Activated naive CD8-positive, alpha-beta T cell treated with anti-CD3 and anti-CD28 coated beads, Interleukin-2, amount 50 U/mL, for 24 hours (primary cell): ENCODE measurements around the gene GCNA.
"Not testable (repeated sequence)": the region's sequence is repeated elsewhere in the genome, so short reads cannot be mapped to it uniquely, and the experiment has no call there.

Experiments used
- ATAC-seq: fragments of 150-1000 bp; cut with Tn5 transposase; one replicate; pipeline ENCODE4 v1.10.0; 2021
- DNase-seq: peaks from one replicate; pipeline ENCODE4 v3.0.0; 2021
- H3K27ac Mint-ChIP-seq: one replicate; pipeline ENCODE4 v1.8.0; 2021; ENCODE audit warnings: mild to moderate bottlenecking, mixed read lengths
- H3K27me3 Mint-ChIP-seq: one replicate; pipeline ENCODE4 v1.8.0; 2021; ENCODE audit warnings: mixed read lengths
- H3K36me3 Mint-ChIP-seq: one replicate; pipeline ENCODE4 v1.8.0; 2021; ENCODE audit warnings: low read depth, mixed read lengths
- H3K4me1 Mint-ChIP-seq: one replicate; pipeline ENCODE4 v1.8.0; 2021; ENCODE audit warnings: mixed read lengths
- H3K4me3 Mint-ChIP-seq: one replicate; pipeline ENCODE4 v1.8.0; 2021; ENCODE audit warnings: mild to moderate bottlenecking, moderate library complexity, mixed read lengths
- H3K9me3 Mint-ChIP-seq: one replicate; pipeline ENCODE4 v1.8.0; 2021; ENCODE audit warnings: mixed read lengths

GCNA gene

DNA sequence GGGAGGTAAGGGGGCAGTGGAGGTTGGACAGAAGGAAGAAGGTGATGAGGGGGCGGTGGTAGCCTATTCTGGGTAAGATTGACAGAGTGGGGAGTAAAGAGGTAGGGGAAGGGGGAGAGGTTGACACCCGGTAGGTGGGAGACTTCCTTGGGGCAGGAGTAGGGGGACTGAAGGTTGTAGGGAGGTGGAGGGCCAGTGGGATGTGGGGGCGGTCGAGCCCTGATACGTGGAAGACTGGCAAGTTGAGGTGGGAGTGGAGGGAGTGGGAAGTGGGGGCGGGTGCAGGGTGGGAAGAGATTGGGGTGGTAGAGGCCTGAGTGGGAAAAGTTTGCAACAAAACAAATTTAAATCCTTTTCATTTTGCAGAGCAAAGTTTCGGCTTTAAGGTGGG lies 1.7 kb downstream of the GCNA start:
- Mint-ChIP-seq H3K4me1 (peaks cover 4% of the 10 kb centered on the region), H3K36me3 (peaks cover 35% of the 10 kb centered on the region), H3K4me3 (no peak overlapping the region), H3K9me3 (no peaks in the 10 kb centered on the region), H3K27me3 (no peaks in the 10 kb centered on the region), H3K27ac (no peak overlapping the region)
- ATAC-seq (no peak), DNase-seq (no peak)

- DNase-seq = no peak
- H3K4me1 Mint-ChIP-seq = peaks cover 4% of the 10 kb centered on the region
Measured at GRCh38 chrX:71581210-71581609, 3.0 kb downstream of the GCNA start.

GRCh38 chrX:71586929-71587328 lies 8.7 kb downstream of the GCNA start:
- peaks cover 5% of the 10 kb centered on the region for H3K4me1 Mint-ChIP-seq
- no peak overlapping the region for H3K4me3 Mint-ChIP-seq
- DNase-seq (no peak), ATAC-seq (no peak)
- H3K9me3 Mint-ChIP-seq = no peaks in the 10 kb centered on the region
- no peak overlapping the region for H3K27ac Mint-ChIP-seq
- H3K27me3 Mint-ChIP-seq = no peaks in the 10 kb centered on the region
- peaks cover 6% of the 10 kb centered on the region for H3K36me3 Mint-ChIP-seq

More at GRCh38 chrX:71581210-71581609, 3.0 kb downstream of the GCNA start:
- Mint-ChIP-seq H3K27me3 (no peaks in the 10 kb centered on the region), H3K9me3 (no peaks in the 10 kb centered on the region), H3K27ac (peak overlapping the region; percentile 31), H3K4me3 (no peak overlapping the region), H3K36me3 (peaks cover 25% of the 10 kb centered on the region)
- no peak for ATAC-seq

DNA sequence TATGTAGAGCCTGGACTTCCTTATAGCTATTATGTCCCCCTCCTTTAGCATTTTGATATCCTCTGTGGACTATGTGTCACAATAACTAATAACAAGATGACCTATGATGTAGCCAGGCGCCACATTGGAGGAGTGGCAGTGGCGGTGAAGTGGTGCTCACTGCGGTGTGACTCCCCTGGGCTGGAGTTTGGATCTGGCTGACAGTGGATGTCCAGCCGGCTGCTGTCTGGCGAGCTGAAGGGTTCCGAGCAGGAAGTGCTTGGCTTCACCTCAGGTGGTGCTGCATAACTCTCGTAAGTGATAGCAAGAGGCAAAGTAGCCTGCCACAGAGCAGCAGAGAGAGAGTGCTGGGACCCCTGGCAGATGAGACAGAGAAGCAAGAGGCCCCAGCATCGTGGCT lies 15.0 kb downstream of the GCNA start:
- DNase-seq, H3K27me3 Mint-ChIP-seq, H3K9me3 Mint-ChIP-seq, ATAC-seq, H3K4me3 Mint-ChIP-seq, H3K27ac Mint-ChIP-seq: not testable (repeated sequence)
- H3K36me3 Mint-ChIP-seq = peaks cover 17% of the 10 kb centered on the region
- H3K4me1 Mint-ChIP-seq = peaks cover 20% of the 10 kb centered on the region

DNA sequence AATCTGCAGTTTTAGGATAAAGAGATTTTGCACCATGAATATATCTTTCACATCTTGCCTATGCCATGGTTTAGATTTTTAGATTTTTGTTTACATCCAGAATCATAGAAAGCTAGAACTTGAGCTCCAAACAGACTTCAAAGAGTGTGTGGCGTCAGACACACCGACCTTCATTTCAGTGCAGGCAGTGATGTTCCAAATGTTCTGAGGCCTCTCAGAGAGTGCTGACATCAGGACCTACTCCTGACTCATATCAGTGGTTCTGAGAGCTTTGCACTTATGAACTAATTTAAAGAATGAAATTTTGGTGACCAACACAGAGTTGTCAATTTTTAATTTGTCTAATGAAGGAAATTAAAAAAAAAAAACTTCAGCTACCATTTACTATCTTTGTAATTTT lies 21.7 kb downstream of the GCNA start:
- Mint-ChIP-seq H3K4me3 (no peak overlapping the region), H3K27me3 (no peaks in the 10 kb centered on the region), H3K36me3 (peaks cover 57% of the 10 kb centered on the region), H3K27ac (peak overlapping the region; percentile 56), H3K4me1 (peaks cover 46% of the 10 kb centered on the region), H3K9me3 (peaks cover 9% of the 10 kb centered on the region)
- DNase-seq (no peak), ATAC-seq (no peak)

GRCh38 chrX:71603618-71604017 lies 25.4 kb downstream of the GCNA start:
- H3K36me3 Mint-ChIP-seq = peaks cover 62% of the 10 kb centered on the region
- no peak for ATAC-seq
- peak overlapping the region; percentile 36 for H3K4me3 Mint-ChIP-seq
- H3K4me1 Mint-ChIP-seq = peaks cover 61% of the 10 kb centered on the region
- H3K27me3 Mint-ChIP-seq = no peaks in the 10 kb centered on the region
- H3K9me3 Mint-ChIP-seq = peaks cover 9% of the 10 kb centered on the region
- DNase-seq = no peak
- H3K27ac Mint-ChIP-seq = peak overlapping the region; percentile 93

- peak overlapping the region; percentile 93 for H3K27ac Mint-ChIP-seq
- DNase-seq = no peak
- no peaks in the 10 kb centered on the region for H3K27me3 Mint-ChIP-seq
- peaks cover 68% of the 10 kb centered on the region for H3K36me3 Mint-ChIP-seq
- peaks cover 9% of the 10 kb centered on the region for H3K9me3 Mint-ChIP-seq
- ATAC-seq = no peak
- no peak overlapping the region for H3K4me3 Mint-ChIP-seq
- H3K4me1 Mint-ChIP-seq = peaks cover 66% of the 10 kb centered on the region
Measured at GRCh38 chrX:71604141-71604540, 25.9 kb downstream of the GCNA start.

- no peak for ATAC-seq
Measured at GRCh38 chrX:71604796-71605568, 26.7 kb downstream of the GCNA start.

DNA sequence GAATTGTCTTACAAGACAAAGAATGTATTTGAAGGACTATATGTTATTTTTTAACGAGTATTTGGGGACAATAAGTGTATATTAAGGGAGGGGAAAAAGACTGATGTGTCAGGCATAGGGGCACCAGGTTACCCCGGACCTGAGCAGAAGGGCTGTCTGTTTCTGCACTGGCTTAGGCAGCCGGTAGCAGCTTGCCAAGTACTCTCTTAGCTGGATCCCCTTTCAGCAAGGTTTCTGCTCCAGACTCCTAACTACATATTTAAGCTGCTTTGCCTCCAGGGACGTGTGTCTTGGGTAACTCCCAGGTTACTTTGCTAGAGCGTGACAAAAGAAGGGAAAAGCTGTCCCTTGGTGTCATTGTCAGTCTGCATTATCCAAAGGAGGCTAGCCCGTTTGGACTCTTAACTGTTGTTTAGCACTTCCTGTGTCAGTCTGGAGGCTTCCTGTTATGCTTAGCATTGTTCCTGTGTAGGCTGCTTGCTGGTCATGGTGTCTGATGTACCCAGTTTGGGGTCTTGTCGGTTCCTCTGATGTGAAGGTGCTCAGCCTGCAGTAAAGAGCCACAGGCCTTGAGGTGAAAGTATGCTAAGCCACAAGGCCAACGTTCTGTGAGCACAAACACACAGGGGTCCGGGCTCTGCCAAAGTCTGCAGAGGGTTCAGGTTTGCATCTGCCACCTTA lies 28.4 kb downstream of the GCNA start:
- ATAC-seq = peak; percentile 52
- peak overlapping the region; percentile 73 for H3K27ac Mint-ChIP-seq
- H3K4me3 Mint-ChIP-seq = no peak overlapping the region
- peaks cover 9% of the 10 kb centered on the region for H3K9me3 Mint-ChIP-seq
- peaks cover 82% of the 10 kb centered on the region for H3K36me3 Mint-ChIP-seq
- peaks cover 61% of the 10 kb centered on the region for H3K4me1 Mint-ChIP-seq
- no peaks in the 10 kb centered on the region for H3K27me3 Mint-ChIP-seq
- no peak for DNase-seq

More at GRCh38 chrX:71604796-71605568, 26.7 kb downstream of the GCNA start:
- H3K4me3 Mint-ChIP-seq = no peak overlapping the region
- H3K27me3 Mint-ChIP-seq = no peaks in the 10 kb centered on the region
- H3K27ac Mint-ChIP-seq = peak overlapping the region; percentile 93
- peaks cover 9% of the 10 kb centered on the region for H3K9me3 Mint-ChIP-seq
- peaks cover 65% of the 10 kb centered on the region for H3K4me1 Mint-ChIP-seq
- DNase-seq = no peak
- H3K36me3 Mint-ChIP-seq = peaks cover 72% of the 10 kb centered on the region

GRCh38 chrX:71607488-71607887 lies 29.3 kb downstream of the GCNA start:
- Mint-ChIP-seq H3K4me1 (peaks cover 61% of the 10 kb centered on the region), H3K36me3 (peaks cover 77% of the 10 kb centered on the region), H3K9me3 (peaks cover 9% of the 10 kb centered on the region), H3K27me3 (no peaks in the 10 kb centered on the region), H3K27ac (peak overlapping the region; percentile 66), H3K4me3 (no peak overlapping the region)
- no peak for ATAC-seq
- no peak for DNase-seq

GRCh38 chrX:71609095-71609750 lies 31.0 kb downstream of the GCNA start:
- no peak overlapping the region for H3K4me3 Mint-ChIP-seq
- peaks cover 51% of the 10 kb centered on the region for H3K4me1 Mint-ChIP-seq
- peaks cover 71% of the 10 kb centered on the region for H3K36me3 Mint-ChIP-seq
- no peak for ATAC-seq
- peak overlapping the region; percentile 47 for H3K27ac Mint-ChIP-seq
- DNase-seq = no peak
- no peaks in the 10 kb centered on the region for H3K27me3 Mint-ChIP-seq
- no peaks in the 10 kb centered on the region for H3K9me3 Mint-ChIP-seq

DNA sequence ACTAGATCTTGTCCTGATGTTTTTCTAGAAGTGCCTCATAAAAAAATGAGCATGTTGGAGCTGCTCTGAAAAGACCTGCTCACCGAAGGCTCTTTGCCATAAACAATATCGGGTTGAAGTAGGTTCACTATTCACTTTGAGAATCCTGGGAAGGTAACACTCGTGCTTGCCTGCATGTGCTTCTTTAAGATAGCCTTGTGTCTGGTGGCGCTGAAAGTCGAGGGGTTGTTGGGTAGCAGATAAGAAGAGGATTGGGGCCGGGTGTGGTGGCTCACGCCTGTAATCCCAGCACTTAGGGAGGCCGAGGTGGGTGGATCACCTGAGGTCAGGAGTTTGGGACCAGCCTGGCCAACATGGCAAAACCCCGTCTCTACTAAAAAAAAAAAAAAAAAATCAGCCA lies 33.5 kb downstream of the GCNA start:
- not testable (repeated sequence) for ATAC-seq, H3K9me3 Mint-ChIP-seq, H3K27ac Mint-ChIP-seq, H3K27me3 Mint-ChIP-seq, DNase-seq, H3K4me3 Mint-ChIP-seq
- Mint-ChIP-seq H3K4me1 (peaks cover 49% of the 10 kb centered on the region), H3K36me3 (peaks cover 72% of the 10 kb centered on the region)

DNA sequence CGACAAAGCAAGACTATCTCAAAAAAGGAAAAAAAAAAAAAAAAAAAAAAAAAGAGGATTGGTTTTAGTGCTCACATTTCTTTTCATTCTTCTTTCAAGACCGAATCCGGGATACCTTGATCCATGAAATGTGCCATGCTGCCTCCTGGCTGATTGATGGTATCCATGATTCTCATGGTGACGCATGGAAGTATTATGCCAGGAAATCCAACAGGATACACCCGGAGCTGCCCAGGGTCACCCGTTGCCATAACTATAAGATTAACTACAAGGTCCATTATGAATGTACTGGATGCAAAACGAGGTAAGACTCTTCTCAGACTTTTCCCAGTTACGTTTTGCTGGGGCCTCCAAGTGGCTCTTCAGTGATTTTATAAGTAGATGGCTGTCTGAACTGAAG lies 34.0 kb downstream of the GCNA start:
- no peaks in the 10 kb centered on the region for H3K27me3 Mint-ChIP-seq
- H3K36me3 Mint-ChIP-seq = peaks cover 73% of the 10 kb centered on the region
- no peak for DNase-seq

DNA sequence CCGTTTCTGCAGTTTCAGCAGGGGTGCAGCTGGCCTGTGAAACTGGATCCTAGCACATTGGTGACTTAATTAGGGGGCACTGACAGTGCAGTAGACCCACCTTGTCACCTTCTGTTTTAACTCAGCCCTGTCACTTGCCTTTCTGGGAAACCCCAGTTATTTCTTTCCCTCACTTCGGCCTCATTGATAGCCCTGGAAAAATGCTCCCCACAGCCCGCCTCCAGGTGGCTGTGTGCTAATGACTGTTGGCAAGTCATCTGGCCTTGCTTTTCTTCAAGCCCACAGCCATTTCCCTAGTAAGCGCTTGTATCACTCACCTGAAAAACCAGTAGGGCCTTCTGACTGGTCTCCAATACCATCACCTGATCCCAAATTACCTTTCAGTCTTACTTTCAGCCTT lies 36.8 kb downstream of the GCNA start:
- peak overlapping the region; percentile 26 for H3K4me3 Mint-ChIP-seq

More for the DNA sequence above, 34.0 kb downstream of the GCNA start:
- H3K9me3 Mint-ChIP-seq = no peaks in the 10 kb centered on the region
- H3K4me1 Mint-ChIP-seq = peaks cover 50% of the 10 kb centered on the region
- no peak overlapping the region for H3K4me3 Mint-ChIP-seq
- H3K27ac Mint-ChIP-seq = no peak overlapping the region
- no peak for ATAC-seq

DNA sequence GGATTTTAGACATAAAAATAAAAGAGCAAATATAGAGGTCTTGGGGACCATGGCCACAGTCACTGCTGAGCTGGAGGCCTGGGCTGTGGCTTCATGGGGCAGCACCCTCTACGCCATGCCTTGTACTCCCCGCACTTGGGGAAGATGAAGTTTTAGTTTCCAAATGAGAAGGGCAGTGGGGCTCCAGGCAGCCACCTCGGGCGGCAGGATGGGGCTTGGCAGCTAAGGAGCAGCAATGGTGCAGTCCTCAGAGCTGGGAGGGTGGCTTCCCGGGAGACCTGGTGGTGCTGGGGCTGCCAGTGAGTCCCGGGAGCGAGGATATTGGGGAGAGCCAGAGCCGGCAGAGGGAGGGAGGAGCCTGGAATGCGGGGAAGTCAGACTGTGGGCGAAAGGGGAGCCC lies 37.7 kb downstream of the GCNA start:
- Mint-ChIP-seq H3K27ac (peak overlapping the region; percentile 94), H3K9me3 (no peaks in the 10 kb centered on the region), H3K27me3 (peaks cover 2% of the 10 kb centered on the region), H3K36me3 (peaks cover 49% of the 10 kb centered on the region), H3K4me3 (peak overlapping the region; percentile 87), H3K4me1 (peaks cover 60% of the 10 kb centered on the region)
- peak; percentile 17 for ATAC-seq
- DNase-seq = peak; percentile 46

More for the DNA sequence above, 36.8 kb downstream of the GCNA start:
- Mint-ChIP-seq H3K27me3 (peaks cover 2% of the 10 kb centered on the region), H3K4me1 (peaks cover 51% of the 10 kb centered on the region), H3K9me3 (no peaks in the 10 kb centered on the region), H3K36me3 (peaks cover 53% of the 10 kb centered on the region), H3K27ac (peak overlapping the region; percentile 94)
- DNase-seq (no peak), ATAC-seq (no peak)
